Activated CD8-positive, alpha-beta memory T cell treated with anti-CD3 and anti-CD28 coated beads, Interleukin-2, amount 50 U/mL, for 48 hours (primary cell): ENCODE results near the gene ARNT2.

Experiments
- DNase-seq: peaks from one replicate; pipeline ENCODE4 v3.0.0-alpha.2; 2020

The ARNT2 gene

DNA sequence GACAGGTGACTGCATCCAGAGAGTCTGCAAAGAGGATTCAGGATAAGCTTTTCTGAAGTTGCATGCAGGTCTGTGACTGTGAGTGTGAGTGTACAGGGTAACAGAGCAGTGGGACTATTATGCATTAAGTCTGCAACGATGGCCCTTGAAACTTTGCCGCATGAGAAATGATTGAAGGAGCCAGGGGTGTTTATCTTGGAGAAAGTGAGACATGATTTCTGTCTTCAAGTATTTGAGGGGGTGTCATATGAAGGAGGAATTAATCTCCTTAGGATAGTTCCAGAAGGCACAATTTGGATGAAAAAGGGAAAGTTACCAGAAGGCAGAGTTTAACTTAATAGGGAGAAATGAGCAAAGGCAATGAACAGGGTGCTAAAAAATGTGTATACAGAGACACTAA is 119.6 kb downstream of the ARNT2 start:
- no peak for DNase-seq

DNA sequence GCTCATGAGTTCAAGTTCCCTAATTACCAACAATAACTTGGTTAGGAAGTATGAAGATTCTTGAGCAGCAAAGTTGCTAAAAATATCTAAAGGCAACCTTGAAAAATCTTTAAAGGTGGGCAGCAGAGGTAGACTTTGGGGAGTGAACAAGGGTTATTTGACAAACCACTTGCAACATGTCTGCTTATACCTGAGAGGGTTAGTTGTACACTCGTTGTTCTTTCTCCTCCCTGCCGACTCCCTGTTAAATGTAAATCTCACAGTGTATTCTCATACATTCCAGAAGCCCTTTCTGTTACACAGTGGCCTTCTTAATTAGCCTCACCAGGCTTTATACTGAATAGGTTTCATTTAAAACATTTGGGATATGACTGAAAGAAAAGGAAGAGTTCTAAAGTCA is 121.7 kb downstream of the ARNT2 start:
- DNase-seq: no peak

DNA sequence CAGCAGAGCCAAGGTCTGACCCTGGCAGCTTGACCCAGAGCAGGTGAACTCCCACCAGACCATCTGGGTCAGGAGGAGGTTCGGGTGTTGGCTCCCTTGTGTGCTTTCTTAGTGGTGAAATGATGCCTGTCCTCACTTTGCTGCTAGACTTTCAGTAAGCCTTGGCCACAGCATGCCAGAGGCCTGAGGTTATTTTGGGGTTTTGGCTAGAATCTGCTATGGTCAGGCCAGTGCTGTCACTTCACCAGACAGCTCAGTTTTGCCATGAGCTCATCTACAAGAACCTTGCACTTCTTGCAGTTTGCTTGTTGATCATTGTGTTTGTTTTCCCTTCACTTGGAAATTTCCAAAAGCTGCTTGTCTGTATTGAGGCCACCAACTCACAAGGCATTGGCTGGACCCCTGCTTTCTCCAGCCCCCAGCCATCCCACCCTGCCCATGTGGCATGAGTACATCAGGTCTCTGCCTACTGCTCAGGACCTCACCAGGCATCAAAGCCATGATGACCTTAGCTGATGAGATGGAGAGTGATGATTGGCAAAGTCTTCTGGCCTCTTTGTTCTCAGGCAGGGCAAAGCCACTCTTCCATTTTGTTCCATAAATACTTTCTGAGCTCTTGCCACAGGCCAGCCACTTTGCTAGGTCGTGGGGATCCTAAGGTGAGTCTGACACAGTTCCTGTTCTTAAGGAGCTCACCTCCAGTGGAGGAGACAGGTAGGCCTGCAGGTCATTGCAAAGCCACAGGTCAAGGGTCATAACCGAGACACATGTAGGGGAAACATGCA is 122.6 kb downstream of the ARNT2 start:
- no peak for DNase-seq

DNA sequence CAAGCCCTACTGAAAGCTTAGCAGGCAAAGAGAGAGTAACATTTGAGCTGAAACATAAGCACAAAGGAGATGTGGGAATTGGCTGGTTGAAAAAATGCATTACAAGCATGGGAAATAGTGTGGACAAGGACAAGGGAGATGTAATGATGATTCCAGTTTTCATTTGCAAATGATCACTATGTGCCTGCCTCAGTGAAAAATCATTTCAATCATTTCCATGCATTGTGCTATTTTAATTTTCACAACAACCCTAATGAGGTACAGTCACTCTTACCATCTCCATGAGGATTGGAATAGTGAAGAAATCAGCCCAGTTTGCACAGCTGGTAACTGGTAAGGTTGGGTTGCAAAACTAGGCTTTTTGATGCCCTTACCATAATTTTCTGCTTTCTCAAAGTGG is 123.2 kb downstream of the ARNT2 start:
- DNase-seq: no peak

DNA sequence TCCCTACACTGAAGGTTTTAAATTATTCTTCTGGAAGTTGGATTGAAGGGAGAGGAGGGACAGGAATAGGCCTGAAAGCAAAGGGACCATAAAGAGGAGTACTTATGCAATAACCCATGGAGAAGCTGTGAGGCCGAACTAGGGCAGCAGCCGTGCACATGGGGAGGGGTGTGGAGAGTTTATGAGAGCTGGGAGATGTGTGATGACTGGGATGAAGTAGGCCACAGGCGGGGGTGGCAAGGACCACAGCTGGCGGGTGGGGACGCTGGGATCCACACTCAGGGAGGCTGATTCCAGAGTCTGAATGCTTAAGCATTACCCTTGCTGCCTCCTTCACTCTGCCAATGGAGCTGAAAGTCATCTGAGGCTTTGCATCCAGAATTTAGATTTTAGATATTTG is 123.8 kb downstream of the ARNT2 start:
- DNase-seq: no peak

DNA sequence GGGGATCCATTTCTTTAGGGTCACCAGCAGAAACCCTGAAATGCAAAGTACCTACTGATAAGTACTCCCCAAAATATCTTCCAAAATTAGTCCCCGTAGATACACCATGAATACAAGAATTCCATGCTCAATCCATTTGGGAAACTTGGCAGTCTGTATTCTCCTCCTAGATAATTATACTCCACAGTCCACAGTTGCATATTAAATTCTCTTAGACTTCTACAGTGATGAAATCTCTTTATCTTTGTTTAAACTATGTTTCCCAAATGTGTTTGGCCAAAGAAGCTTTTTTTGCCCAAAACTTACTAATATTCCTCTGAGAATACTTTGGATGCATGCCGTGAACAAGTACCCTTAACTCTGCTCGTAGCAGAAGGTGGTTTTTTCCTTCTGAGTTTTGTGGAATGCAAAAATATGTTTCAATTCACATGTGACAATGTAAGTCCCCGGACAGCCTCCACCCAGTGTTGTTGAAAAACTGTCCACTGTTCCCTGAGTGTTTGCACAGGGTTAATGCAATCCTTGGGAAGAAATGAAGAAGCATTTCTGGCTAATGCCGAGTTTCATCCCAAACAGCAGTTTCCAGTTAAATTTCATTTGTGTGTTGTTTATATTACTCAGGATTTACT is 126.7 kb downstream of the ARNT2 start:
- DNase-seq: no peak

DNA sequence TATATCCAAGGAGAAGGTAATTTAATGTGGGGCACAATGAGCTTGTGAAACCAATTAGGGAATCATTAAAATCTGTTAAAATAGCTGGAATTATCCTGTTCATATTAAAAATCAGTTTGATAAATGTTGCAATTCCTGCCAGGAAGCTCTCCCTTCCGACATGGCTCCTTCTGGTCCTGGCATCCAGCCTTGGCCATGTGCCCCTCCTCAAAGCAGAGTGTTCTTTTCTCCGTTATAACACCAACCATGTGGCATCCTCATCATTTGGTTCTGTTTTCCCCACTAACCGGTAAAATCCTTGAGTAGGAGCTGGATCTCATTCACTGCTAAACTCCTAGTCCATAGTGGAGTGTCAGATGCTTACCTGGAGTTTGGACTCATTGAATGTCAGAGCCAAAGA is 127.2 kb downstream of the ARNT2 start:
- DNase-seq: no peak

DNA sequence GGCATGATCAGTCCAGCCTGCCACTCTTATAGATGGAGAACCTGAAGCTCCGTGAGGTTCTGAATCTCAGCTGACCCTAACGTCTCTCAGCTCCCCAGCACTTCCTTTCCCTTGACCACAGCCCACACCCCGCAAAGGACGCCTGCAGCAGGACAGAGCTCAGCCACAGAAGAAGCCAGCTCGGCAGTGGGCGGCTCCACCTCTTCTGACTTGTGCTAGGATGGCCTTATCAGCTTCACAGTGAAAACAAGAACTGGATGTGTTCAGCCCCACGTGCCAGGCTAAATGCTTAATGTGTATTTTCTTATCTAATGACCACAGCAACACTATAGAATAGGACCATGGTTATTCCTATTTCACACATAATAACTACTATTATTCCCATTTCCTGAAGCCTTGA is 127.6 kb downstream of the ARNT2 start:
- no peak for DNase-seq

DNA sequence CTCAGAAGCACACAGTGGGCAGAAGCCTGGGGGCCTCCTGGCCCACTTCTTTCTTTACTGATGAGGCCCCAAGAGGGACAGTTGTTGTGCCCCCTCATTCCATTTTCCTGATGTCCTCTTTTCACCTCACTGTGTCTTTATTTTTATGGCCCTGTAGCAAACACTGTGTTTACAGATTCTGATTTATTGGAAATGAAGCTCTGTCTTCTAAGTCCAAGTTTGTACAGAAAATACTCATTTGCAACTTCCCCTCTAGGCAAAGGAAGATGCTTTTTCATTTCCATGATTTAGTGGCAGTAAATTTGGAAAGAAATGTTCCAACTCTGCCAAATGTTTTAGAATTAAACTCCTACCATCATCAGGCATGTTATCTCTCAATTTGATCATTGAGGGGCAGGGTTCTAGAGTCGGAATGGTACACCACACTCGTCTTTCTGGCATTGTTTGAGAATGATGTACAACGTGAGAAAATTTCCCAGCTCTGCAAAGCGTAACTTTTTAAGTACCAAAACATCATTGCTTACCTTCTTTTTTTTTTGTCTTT is 129.7 kb downstream of the ARNT2 start:
- no peak for DNase-seq

DNA sequence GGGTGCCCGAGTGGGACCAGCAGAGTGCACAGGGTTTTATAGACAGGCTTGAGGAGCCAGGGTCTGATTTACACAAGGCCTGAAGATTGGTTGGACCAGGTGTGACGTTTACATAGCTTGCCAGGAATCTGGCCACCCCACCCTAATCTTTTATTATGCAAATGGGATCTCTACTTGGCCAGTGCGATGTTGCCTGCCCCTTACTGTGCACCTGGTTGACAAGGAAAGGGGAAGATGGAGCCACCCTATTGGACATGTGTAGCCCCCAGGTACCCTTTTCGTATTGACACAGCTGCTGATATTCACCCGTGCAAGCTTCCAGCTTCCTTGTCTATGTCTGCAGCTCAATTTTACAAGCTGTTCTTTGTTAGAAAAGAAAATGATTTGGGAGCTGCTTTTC is 132.0 kb downstream of the ARNT2 start:
- DNase-seq: no peak

DNA sequence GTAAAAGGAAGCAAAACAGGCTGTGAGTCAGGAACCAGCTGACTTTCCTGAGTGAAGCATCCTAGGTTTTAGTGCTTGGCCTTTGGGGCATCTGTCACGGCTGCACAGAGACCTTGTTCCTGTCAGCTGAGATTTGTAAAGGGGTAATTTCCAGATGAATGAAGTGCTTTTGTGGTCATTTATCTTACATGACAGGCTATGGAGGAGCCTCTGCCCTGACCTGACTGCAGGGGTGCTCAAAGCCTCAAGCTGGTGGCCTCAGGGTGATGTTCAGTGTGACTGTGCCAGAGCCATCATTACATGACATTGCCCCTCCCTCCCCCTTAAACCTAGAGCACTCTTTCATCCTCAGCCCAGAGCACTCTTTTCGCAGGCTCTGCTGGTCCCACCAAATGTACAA is 132.5 kb downstream of the ARNT2 start:
- no peak for DNase-seq

DNA sequence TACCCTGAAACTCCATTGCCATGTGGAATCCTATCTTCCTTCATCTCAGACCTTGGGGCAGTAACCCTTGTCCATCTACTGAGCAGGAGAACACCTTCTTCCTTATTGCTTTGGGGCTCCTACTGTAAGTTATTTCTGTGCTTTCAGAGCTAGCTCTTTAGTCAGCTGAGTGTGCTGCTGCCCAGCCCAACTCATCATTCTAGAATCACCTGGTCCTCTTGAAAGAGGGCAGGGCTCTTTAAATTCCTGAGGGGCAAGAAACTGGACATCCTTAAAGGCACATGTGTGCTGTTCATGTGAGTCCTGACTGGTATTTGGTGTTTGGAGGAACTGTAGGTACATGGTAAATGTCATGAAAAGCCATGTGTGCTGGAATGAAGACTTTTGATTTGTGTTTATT is 140.9 kb downstream of the ARNT2 start:
- no peak for DNase-seq

DNA sequence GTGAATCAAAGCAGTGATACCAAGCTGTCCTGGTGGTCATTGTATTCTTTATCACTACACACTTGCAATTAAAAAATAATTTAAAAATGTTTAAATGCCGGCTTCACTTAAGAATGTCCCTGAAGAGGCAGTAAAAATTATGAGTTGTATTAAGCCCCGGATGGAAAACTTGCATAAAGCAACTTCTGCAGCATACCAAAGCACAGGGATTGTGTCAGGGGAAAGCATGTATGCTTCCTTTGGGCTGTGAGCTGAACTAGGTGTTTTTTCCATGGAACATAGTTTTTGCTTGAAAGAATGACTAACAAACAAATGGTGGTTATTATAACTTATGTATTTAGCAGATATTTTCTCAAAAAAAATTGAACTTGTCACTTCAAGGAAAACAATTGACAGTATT is 143.1 kb downstream of the ARNT2 start:
- DNase-seq: no peak

DNA sequence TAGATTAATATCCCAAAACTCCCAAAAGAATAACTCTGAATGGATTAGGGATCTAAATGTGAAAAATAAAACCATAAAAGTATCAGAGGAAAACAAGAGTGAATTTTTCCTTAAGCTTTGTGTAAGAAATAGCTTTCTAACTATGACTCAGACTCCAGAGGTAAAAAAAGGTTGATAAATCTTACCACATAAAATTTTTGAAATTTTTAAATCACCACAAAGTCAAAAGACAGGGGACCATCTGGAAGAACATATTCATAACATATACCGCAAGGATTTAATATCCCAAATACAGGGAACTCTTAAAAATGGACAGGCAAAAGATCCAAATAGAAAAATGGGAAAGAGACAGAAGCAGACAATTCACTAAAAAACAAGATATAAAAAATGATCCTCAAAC is 145.0 kb downstream of the ARNT2 start:
- no peak for DNase-seq

DNA sequence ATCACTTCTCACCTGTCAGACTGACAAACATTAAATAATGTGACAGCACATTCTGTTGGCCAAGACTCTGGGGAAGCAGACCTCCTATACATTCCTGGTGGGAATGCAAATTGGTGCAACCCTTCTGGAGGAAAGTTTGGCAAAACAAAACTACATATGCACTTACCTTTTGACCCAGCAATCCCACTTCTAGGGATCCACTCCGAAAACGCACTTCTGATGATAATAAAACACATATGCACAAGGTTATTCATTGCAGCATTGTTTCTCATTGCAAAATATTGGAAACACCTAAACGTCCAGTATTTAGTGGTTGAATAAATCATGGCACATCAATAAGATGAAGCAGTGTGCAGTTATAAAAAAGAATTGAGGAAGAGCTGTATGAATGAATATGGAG is 145.5 kb downstream of the ARNT2 start:
- no peak for DNase-seq

DNA sequence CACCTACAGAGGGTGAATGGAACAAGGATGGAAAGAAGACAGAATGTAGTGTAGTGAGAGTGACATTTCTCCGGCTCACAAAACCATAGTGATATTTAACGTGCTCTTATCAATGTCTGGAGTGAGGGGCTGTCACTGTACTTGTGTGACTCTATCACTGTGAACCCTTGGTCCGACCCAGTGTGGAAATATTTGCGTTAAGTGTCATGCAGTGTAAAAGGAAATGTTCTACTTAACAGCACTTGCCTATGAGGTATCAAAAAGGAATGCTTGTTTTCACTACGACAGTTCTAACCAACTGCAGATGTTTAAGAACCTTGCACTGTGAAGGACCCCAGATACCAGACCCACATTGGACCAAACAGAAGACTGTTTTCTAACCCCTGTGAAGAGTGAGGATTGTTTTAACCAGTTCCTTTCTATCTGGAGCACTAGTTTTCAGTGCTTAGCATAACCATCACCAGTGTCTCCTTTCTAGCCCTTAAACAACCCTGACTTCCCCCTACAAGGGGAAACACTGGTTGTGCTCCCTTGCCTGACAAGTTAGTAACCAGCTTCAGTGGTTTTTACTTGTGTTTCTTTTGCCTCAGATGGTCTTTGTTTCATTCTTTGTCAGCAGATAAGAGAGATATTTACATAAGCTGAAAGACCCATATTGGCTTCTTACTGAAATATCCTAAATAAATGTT is 146.2 kb downstream of the ARNT2 start:
- DNase-seq: no peak

DNA sequence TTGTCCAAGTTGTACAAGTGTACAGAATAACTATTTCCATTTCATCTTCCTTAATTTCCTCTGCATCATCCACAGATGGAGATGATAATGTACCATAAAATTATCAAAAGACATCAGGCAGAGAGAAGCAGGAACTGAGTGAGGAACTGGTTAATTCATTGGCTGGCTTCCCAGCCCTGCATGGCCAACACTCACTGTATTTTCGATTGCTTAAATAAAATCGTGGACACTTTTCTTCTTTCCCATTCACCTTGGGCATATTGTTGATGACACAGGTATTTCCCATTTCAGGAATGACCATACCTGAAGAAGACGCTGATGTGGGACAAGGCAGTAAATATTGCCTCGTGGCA is 146.7 kb downstream of the ARNT2 start:
- no peak for DNase-seq

DNA sequence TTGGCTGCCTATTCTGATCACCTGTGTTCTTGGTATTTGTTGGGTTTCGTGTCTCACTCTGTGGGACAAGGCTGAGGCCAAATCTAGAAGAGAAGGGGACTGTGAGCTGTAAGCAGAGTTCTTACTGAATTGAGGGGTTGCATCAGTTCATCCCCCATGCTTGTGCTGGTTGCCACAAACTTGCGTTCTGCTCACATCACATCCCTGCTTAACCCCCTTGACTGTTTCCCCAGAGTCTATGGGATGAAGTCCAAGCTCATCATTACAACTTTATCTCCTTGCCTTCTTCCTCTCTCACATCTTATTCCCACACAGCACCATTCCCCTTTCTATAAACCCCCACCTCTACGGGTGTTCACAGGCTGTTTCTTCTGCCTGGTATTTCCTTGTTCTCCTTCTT is 147.2 kb downstream of the ARNT2 start:
- no peak for DNase-seq

DNA sequence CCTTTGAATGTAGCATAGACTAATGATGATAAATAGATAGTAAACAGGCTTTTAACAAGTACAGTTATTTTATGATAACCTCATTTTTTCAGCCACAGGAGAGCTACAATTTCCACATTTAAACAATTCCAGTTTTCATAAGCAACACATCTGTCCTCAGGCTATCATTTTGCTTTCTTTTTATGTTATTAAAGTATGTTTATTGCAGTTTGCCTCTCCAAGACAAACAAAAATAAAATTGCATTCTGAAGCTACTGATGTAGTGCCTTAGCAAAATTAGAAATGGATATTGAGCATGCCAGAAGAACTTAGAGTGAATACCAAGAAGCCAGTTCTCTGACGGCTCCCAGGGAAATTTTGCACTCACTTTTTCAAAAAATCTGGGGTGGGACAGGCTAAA is 150.4 kb downstream of the ARNT2 start:
- DNase-seq: no peak

DNA sequence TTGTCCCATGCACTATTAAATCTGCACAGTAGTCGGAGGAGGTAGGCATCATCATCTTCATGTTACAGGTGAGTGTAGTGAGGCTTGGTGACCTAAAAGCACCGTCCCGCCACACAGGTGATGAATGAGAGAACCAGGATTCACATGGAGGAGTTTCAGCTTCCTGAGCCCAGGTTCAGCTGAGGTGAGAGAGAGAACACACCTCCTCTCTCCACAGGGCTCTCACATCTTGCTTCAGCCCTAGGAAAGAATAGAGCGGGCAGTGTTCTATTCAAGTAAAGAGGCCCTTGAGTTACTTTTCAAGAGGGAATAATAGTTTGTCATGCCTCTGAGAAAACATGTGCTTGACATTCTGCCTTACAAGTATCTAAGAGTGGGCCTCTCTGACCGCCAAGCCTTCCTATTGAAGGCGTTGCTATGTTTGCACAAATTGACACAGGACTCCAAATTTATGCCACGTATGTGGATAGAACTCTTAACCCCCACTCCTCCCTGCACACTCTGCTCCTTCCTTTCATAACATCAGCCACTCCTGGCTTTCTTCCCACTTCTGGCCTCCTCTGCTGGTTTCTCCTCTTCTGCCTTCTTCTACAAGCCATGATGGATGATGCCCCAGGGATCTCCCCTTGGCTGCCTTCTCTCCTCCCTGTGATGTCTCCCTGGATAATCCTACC is 152.6 kb downstream of the ARNT2 start:
- no peak for DNase-seq

DNA sequence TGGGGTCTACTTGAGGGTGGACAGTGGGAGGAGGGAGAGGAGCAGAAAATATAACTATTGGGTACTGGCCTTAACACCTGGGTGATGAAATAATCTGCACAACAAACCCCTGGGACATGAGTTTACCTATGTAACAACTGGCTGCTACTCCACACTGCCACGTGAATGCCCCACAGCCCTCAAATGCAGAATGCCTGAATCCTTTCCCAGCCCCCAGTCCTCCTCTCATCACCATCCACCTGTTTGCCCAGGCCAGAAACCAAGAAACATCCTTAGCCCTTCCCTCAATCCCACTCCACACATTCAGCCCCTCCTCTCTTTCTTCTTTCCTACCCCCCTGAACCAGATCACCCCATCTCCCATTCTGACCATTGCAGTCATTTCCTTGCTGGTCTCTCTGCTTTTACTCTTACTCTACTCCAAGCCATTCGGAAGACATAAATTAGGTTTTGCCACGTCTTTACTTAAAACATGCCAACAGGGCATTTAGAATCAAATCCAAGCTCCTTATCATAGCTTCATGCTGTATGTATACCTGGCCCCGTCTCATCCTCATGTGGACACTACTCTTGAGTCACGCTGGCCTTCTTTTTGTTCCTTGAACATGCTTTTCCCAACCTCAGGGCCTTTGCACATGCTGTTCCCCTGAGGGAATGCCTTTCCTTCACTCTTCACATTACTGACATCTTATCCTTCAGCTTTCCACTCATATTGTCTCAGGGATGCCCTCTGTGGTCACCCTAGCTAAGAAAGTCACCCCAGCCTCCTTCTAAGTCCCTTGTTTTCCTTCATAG is 153.5 kb downstream of the ARNT2 start:
- DNase-seq: no peak

DNA sequence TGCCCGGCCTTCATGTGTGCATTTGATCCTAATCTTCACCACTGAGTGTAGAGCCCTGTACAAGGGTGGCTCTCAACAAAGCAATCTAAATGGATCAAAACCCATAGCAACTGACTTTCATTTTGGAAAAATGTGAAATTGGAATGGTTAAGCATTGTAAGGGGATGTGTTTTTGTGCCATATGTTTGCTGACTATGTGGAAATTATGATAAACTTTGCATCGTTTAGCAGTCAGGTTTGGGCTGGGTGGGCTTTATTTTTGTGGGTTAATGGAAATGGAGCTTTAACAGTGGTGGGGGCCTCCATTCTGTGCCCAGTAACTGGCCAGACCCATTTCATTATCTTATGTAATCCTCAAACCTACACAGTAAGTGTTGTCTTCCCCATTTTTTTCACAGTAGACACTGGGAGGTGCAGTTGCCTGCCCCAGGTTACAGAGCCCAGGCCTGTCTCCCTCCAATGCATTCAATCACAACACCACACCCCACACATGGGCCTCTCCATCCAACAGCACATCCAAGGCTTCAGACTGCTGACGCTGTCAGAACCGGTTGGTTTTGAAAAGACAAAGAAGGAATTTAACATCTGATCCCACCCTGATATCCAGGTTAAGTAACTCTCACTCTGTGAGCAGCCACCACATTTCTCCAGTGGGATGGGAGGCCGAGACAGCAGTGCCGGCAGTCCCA is 154.6 kb downstream of the ARNT2 start:
- no peak for DNase-seq
